Measurements from ENCODE around the gene OR14J1.

DNA sequence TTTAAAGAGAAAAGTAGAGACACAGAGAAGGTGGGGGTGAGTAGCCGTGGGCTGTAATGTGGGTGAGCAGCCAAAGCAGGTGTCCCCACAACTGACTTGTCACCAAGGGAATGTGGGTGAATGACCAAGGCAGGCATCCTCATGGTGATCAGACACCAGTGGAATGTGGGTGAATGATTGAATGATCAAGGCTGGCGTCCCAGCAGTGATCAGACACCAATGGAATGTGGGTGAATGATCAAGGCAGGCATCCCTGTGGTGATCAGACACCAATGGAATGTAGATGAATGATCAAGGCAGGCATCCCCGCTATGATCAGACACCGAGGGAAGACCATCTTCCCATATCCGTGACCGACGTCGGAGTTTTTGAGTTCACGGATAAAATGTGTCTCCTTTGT is 49.8 kb upstream of the OR14J1 start:
- TF ChIP-seq, protein P1, sequence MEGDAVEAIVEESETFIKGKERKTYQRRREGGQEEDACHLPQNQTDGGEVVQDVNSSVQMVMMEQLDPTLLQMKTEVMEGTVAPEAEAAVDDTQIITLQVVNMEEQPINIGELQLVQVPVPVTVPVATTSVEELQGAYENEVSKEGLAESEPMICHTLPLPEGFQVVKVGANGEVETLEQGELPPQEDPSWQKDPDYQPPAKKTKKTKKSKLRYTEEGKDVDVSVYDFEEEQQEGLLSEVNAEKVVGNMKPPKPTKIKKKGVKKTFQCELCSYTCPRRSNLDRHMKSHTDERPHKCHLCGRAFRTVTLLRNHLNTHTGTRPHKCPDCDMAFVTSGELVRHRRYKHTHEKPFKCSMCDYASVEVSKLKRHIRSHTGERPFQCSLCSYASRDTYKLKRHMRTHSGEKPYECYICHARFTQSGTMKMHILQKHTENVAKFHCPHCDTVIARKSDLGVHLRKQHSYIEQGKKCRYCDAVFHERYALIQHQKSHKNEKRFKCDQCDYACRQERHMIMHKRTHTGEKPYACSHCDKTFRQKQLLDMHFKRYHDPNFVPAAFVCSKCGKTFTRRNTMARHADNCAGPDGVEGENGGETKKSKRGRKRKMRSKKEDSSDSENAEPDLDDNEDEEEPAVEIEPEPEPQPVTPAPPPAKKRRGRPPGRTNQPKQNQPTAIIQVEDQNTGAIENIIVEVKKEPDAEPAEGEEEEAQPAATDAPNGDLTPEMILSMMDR (conservative IDR thresholded peaks at IDR 0.05; ENCODE audit: low read length), result no peak
- no peak for TF ChIP-seq EZH2phosphoT487 (IDR thresholded peaks at IDR 0.05; ENCODE audit: borderline replicate concordance)
